Right atrium auricular region (tissue), 2 donors: ENCODE data around the gene HUS1. TPM values are rescaled to one million over a fixed set of nuclear protein-coding genes. Genes with fewer than 3 reads are reported as not detected.
A peak's percentile ranks its signal among the peaks of the same experiment; 100 is the strongest.

Experiments used
- DNase-seq: peaks from one replicate; pipeline ENCODE4 v3.0.0-alpha.2; 2019; ENCODE audit warnings: low spot score
- H3K27ac ChIP-seq, 2 donors: fragments of 200-600 bp; sonication (generic); 1 replicate in 1 of 2; 2 replicates in 1 of 2; pipeline ENCODE4 v1.5.1; 2016 to 2019
- H3K27me3 ChIP-seq, 2 donors: fragments of 200-600 bp; sonication (generic); one replicate each; pipeline versions ENCODE4 v1.5.1 to v1.6.0; 2017 to 2019
- H3K36me3 ChIP-seq: fragments of 200-600 bp; sonication (generic); one replicate; pipeline ENCODE4 v1.5.1; 2016
- H3K4me1 ChIP-seq, 2 donors: fragments of 200-600 bp; sonication (generic); one replicate each; pipeline versions ENCODE4 v1.5.1 to v1.6.0; 2017 to 2019
- H3K4me3 ChIP-seq, 2 donors: fragments of 200-600 bp; sonication (generic); 1 replicate in 1 of 2; 2 replicates in 1 of 2; pipeline ENCODE4 v1.5.1; 2017 to 2019; ENCODE audit warnings: mild to moderate bottlenecking in 1 of 2, moderate library complexity in 1 of 2
- H3K9me3 ChIP-seq, 2 donors: fragments of 200-600 bp; sonication (generic); one replicate each; pipeline ENCODE4 v1.5.1; 2019
- total RNA-seq, 2 donors: library from RNA; depleted of rRNA; stranded (reverse); fragments of >200 nt; gene quantifications; one replicate each; pipeline ENCODE4 v1.1.0, GENCODE V29; 2016
- TF ChIP-seq, protein P1 (sequence below), 2 donors: fragments of 200-600 bp; sonication (generic); IDR thresholded peaks; one replicate each; pipeline ENCODE4 v1.5.1; 2019; ENCODE audit warnings: antibody characterized with exemption in 2 of 2

The HUS1 gene
- total RNA-seq, 2 donors from 2014 or later, result 19.7 to 25.4 TPM

DNA sequence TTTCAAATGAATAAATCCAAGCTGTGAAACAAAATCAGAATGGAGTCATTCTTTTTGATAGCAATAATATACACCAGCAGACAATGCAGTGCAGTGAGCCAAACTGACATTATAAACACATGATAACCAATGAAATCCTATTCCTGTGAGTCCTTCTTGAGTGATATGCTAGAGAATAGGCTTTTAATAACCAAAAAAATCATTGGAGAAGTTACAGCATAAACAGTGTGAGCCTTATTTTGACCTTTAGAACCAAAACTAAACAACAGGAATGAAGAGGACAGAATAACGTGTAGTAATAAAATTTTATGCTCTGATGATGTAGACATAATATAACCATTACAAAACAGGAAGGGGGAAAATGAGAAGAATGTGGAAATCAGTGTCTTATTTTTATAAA lies 8.7 kb downstream of the HUS1 start:
- Histone ChIP-seq H3K4me1 (peaks cover 0 to 5% of the 10 kb centered on the region in 2 donors), H3K9me3 (no peaks in the 10 kb centered on the region), H3K27me3 (no peaks in the 10 kb centered on the region), H3K27ac (peak overlapping the region; percentile 41 to 57), H3K4me3 (no peak overlapping the region), H3K36me3 (peaks cover 65% of the 10 kb centered on the region)
- DNase-seq, result no peak
- TF ChIP-seq, protein P1, sequence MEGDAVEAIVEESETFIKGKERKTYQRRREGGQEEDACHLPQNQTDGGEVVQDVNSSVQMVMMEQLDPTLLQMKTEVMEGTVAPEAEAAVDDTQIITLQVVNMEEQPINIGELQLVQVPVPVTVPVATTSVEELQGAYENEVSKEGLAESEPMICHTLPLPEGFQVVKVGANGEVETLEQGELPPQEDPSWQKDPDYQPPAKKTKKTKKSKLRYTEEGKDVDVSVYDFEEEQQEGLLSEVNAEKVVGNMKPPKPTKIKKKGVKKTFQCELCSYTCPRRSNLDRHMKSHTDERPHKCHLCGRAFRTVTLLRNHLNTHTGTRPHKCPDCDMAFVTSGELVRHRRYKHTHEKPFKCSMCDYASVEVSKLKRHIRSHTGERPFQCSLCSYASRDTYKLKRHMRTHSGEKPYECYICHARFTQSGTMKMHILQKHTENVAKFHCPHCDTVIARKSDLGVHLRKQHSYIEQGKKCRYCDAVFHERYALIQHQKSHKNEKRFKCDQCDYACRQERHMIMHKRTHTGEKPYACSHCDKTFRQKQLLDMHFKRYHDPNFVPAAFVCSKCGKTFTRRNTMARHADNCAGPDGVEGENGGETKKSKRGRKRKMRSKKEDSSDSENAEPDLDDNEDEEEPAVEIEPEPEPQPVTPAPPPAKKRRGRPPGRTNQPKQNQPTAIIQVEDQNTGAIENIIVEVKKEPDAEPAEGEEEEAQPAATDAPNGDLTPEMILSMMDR (IDR thresholded peaks at IDR 0.05), result no peak

DNA sequence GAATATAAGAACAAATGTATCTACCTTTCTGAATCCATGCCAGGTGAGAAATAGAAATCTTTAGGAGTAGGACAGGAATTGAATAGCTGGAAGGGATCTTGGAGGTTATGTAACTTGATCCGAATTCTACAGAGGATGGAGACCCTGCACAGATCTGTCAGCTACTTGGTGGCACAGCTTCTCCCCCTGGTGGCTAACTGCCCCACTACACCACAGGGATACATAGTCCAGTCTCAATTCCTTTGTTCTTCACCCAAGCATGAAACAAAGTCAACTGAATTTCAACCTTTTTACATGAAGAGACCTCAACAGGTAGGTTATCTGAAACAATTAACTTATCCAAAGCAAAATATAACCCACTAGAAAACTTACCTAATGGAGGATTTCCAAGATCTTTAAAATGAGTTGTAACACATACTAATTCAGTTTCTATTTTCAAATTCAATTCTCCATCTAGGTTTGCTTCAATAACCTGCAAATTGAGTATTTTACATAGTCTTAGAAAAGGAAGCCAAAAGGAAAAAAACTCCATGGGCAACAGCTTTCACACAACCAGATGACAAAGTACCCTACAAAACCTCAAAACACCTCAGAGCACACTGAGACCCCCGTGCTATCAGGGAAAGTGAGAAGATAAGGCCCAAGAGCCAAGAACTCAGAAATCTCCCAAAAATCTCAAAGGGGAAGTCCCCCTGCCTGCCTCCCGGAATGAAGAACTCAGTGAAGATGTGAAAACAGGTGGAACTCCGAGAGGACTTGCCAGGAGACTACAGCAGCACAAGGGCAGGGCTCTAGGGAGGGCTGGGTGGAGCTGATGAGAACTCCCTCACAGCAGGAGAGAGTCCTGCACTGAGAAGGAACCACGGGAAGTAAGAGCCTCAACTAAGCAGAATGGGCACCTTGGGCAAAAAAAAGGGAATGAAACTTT lies 10.3 kb downstream of the HUS1 start:
- peaks cover 65% of the 10 kb centered on the region for H3K36me3 ChIP-seq
- H3K9me3 ChIP-seq, result no peaks in the 10 kb centered on the region
- no peak overlapping the region for H3K27ac ChIP-seq
- no peak overlapping the region for H3K4me3 ChIP-seq
- peaks cover 0 to 5% of the 10 kb centered on the region in 2 donors for H3K4me1 ChIP-seq
- no peak for DNase-seq
- H3K27me3 ChIP-seq, result no peaks in the 10 kb centered on the region
- TF ChIP-seq, protein P1 (IDR thresholded peaks at IDR 0.05), result peak; percentile 82 to 90

DNA sequence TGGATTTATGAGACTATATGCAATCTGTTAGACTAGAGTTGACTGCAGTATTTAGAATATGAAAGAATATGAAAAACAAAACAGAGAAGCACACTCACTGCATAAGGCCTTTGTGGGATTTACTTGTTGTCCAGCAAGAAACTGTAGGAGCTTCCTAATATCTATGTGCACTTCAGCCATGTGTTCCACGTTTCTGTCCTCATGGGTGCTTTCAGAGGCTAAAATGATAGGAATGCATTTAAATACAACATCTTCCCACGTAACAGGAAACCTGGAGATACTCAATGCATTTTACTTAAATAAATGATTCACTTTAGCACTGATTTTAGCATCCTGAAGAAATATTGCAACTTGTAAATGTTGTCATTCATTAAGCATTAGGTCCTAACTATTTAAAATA lies 11.7 kb downstream of the HUS1 start:
- Histone ChIP-seq H3K4me1 (peaks cover 0 to 5% of the 10 kb centered on the region in 2 donors), H3K4me3 (no peak overlapping the region), H3K9me3 (no peaks in the 10 kb centered on the region), H3K27ac (no peak overlapping the region), H3K36me3 (peaks cover 65% of the 10 kb centered on the region), H3K27me3 (no peaks in the 10 kb centered on the region)
- no peak for DNase-seq
- TF ChIP-seq, protein P1 (IDR thresholded peaks at IDR 0.05), result no peak

DNA sequence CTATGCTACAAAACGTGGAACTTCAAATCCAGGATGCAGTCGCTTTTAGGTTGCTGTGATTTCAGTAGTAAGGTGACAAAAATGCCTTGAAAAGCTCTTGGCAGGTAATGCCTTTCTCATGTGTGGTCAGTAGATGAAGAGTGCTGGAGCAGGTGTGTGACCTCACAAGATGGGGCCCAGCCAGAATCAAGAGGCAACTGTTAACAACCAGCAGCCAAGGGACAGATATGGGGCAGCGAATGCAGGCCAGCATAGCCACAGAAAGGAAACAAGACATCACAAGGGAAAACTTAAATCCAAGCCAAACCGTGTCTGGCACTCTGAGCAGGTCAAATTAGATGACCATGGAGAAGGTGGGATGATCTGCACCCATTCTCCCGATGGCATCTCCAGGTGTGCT lies 12.3 kb downstream of the HUS1 start:
- Histone ChIP-seq H3K4me1 (peaks cover 0 to 5% of the 10 kb centered on the region in 2 donors), H3K27me3 (no peaks in the 10 kb centered on the region), H3K9me3 (no peaks in the 10 kb centered on the region), H3K4me3 (no peak overlapping the region), H3K27ac (no peak overlapping the region), H3K36me3 (peaks cover 65% of the 10 kb centered on the region)
- TF ChIP-seq, protein P1 (IDR thresholded peaks at IDR 0.05), result no peak
- DNase-seq, result no peak

DNA sequence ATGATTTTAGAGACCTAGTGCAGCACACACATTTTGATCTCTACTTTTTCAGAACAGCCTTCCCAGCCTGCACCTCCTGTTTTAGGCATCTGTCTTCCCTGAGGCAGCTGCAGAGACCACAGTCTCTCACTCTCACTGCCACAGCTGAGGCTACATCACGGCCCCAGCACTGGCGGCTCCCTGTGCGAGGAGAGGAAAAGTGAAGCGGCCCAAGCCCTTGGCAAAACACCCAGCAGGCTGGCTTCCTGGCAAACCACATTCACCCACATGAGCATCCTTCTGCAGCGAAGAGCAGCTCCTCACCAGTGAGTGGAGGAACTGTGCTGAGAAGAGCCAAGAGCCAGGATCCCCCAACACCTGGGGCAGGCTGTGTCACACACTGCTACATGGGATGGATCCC lies 14.0 kb downstream of the HUS1 start:
- Histone ChIP-seq H3K9me3 (no peaks in the 10 kb centered on the region), H3K36me3 (peaks cover 72% of the 10 kb centered on the region), H3K27me3 (no peaks in the 10 kb centered on the region), H3K27ac (no peak overlapping the region), H3K4me3 (no peak overlapping the region), H3K4me1 (peaks cover 0 to 5% of the 10 kb centered on the region in 2 donors)
- TF ChIP-seq, protein P1 (IDR thresholded peaks at IDR 0.05), result no peak
- DNase-seq, result no peak
